ENCODE measurements around the gene VWF.
"Not testable (repeated sequence)": the region's sequence is repeated elsewhere in the genome, so short reads cannot be mapped to it uniquely, and the experiment has no call there.

VWF gene

GRCh38 chr12:6124411-6125309 is at the start of gene VWF:
Gene VWF (minus strand): TSS chr12:6124670. CDS start chr12:6123196, 1,474 bp downstream.
- no peak for DNase-seq

- no peak for DNase-seq
Observed at GRCh38 chr12:6172862-6173261, 48.4 kb upstream of the VWF start.

DNA sequence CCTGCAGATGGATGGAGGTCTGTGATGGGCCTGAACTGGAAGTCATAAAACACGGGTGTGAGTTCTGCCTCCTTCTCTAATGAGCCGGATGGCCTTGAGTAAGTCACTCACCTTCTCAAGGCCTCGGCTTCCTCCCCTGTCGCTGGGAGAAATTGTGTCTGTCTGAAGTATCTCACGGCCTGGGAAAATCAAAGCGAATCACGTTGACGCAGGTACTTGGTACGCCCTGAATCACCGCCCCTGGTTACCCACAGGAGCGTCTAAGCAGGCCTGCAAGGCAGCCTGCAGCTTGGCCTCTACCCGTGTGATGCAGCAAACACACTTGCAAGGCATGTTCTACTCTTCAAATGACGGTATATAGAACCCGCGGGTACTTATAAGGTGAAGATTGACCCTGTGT is 47.6 kb upstream of the VWF start:
- no peak for DNase-seq

DNA sequence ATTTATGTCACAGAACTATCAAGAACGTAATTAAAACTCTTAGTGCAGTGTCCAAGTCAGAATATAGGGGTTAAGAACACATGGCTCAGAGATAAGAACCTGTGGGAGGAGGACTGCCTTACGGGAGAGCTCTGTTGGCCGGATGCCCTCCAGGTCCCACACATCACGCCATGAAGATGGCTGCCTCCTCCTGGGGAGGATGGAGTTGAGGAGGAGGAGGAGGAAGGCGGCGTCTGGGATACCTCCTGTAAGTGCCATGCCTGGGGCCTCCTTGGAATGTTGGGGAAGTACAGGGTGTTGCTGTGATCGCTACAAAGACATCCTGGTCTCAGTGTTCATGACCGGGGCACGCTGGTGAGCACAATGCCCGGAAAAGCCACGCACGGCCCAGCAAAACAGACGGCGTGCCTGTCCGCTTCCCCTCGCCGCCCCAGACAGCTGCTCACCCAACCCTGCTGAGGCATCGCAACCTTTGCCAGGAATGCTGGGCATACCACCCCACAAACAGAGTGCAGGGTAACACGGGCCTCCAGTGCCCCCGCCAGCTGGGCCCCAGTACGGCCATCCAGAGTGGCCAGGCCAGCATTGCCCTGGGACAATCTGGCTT is 47.0 kb upstream of the VWF start:
- DNase-seq, result no peak

- DNase-seq, result no peak
Observed at GRCh38 chr12:6167327-6168280, 43.1 kb upstream of the VWF start.

GRCh38 chr12:6166808-6167207 is 42.3 kb upstream of the VWF start:
- no peak for DNase-seq

GRCh38 chr12:6165395-6165794 is 40.9 kb upstream of the VWF start:
- DNase-seq, result no peak

GRCh38 chr12:6163416-6164060 is 39.1 kb upstream of the VWF start:
- no peak for DNase-seq

DNA sequence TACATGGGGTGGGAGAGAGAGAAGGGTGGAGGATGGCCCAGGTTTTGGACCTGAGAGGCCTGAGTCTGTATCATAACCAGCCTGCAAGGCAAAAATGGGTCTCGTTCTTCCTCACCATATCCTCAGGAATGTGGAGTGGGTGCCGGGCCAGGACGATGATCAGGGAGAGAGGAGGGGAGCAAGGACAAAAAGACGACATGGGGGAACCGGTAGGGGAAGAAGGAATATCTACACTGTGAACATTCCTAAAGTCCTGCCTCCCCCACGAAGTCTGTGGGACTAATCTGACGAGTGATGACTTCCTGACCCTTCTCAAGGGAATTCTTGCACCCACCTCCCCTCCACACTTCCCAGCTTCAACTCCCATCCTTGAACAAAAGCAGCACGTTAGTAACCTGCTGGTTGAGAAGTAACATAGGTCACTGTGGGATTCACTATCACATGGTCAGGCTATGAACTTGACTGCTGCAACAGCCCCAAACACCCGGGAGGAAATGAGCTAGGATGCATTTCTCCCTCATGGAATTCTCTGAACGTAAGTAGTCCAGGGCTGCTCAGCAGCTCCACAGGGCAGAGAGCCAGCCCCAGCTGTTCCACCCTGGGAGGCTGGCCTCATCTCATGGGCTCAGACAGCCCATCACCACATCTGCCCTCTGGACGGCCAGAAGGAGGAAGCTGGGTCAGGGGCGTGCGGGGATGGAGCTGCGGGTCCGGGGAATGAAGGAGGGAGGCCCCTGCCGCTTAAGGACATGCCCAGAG is 36.8 kb upstream of the VWF start:
- no peak for DNase-seq

DNA sequence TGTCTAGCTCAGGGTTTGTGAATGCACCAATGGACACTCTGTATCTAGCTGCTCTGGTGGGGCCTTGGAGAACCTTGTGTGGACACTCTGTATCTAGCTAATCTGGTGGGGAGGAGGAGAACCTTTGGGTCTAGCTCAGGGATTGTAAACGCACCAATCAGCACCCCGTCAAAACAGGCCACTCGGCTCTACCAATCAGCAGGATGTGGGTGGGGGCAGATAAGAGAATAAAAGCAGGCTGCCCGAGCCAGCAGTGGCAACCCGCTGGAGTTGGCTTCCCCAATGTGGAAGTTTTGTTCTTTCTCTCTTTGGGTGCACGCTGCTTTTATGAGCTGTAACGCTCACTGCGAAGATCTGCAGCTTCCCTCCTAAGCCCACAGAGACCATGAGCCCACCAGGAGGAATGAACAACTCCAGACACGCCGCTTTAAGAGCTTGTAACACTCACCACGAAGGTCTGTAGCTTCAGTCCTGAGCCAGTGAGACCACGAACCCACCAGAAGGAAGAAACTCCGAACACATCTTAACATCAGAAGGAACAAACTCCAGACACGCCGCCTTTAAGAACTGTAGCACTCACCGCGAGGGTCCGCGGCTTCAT is 35.7 kb upstream of the VWF start:
- DNase-seq, result not testable (repeated sequence)

DNA sequence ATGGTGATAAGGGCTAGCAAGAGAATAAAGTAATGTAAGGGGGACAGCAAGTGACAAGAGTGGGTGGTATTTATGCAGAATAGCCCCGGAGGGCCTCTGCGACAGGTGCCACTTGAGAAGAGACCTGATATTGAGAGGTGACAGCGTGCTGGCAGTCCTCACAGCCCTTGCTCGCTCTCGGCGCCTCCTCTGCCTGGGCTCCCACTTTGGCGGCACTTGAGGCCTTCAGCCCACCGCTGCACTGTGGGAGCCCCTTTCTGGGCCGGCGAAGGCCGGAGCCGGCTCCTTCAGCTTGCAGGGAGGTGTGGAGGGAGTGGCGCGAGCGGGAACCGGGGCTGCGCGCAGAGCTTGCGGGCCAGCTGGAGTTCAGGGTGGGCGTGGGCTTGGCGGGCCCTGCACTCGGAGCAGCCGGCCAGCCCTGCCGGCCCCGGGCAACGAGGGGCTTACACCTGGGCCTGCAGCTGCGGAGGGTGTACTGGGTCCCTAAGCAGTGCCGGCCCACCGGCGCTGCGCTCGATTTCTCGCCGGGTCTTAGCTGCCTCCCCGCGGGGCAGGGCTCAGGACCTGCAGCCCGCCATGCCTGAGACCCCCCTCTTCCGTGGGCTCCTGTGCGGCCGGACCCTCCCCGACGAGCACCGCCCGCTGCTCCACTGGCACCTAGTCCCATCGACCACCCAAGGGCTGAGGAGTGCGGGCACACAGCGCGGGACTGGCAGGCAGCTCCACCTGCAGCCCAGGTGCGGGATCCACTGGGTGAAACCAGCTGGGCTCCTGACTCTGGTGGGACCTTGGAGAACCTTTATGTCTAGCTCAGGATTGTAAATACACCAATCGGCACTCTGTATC is 34.9 kb upstream of the VWF start:
- not testable (repeated sequence) for DNase-seq

- DNase-seq, result no peak
Observed at GRCh38 chr12:6158749-6159148, 34.3 kb upstream of the VWF start.

GRCh38 chr12:6158255-6158654 is 33.8 kb upstream of the VWF start:
- no peak for DNase-seq

DNA sequence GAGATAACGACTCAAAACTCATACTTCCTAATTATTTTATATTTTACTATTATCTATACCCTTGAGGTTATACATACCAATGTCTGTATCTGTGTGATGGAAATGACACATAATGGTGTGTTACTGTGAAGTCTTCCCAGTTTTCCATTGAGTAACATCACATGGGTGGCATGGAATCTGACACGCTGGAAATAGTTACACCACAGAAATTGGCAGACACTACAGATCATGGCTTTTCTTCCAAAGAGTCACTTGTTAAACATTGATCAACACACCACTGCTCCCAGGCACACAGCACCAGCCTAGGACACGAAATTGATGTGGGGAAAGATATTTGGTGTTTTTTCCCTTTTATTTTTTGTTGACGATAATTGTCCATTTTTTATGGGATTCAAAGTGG is 33.0 kb upstream of the VWF start:
- DNase-seq, result no peak

DNA sequence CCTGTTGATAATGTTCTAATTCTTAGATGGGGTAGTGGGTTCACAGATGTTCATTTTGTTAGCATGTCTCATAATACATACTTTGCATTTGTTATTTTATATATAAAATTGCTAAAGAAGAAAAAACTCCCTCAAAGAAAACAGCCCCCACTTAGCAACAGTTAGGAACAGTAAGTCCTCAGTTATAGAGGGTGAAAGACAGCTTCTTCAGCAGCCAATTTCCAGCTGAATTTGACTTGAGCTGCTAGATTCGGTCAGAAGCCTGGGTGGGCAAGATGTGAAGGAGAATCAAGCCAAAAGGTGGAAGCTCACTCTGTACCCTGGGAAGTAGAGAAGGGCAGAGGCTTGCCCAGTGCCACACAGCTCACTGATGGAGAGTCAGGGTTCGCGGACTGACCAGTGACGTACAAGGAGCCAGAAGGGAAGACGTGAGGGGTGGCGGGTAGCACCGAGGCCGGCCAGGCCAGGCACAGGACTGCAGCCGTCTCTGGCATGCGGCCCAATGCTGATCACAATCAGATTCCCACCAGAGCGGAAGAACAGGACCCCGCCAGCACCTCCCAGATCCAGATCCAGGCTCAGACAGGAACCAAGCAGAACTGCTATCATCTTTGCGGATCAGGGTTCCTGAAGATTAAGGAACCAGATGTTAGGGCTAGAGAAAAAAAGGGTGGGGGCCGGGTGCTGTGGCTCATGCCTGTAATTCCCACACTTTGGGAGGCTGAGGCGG is 30.4 kb upstream of the VWF start:
- DNase-seq, result no peak

GRCh38 chr12:6148722-6149121 is 24.3 kb upstream of the VWF start:
- not testable (repeated sequence) for DNase-seq

- DNase-seq, result no peak
Observed at GRCh38 chr12:6148061-6148460, 23.6 kb upstream of the VWF start.

GRCh38 chr12:6146951-6147350 is 22.5 kb upstream of the VWF start:
- no peak for DNase-seq

DNA sequence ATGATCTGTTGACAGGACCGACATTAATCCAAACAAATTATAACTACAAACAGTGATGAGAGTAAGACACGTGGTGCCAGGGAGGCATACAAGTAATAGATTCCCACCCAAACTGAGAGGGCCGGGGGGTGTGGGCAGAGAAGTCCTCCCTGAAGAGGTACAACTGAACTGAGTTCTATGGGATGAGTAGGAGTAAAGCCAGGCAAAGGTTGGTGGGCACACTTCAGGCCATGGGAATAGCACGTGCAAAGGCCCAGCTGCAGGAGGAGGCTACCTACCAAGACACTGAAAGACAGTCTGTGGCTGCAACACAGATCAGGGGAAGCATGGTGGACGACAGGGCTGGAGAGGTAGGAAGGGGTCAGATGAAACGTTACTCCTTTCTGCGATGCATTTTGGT is 22.0 kb upstream of the VWF start:
- no peak for DNase-seq

GRCh38 chr12:6145564-6145963 is 21.1 kb upstream of the VWF start:
- DNase-seq, result no peak
